ENCODE data around the gene GALR1.

DNA sequence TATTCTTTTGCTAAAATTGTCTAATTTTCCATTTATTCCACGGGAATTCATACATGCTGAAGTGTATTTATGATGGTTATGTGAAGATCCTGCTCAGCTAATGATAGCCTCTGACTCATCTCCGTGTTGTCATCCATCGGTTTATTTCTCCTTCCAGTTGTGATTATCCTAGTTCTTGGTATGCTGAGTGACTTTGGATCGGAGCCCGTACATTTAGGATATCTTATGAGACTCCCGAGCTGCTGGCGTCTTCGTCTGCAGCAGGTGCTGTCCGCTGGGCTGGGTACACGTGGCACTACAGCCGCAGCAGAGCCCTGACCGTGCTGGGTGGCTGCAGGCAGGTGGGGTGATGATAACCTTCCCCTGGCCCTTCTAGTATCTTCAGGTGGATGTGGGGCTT is 40.1 kb upstream of the GALR1 start:
- TF ChIP-seq CTCF (IDR thresholded peaks at IDR 0.05; ENCODE audit: borderline replicate concordance, extremely low read depth, low read length, poor library complexity, severe bottlenecking): no peak
- no peak for TF ChIP-seq EZH2 (IDR thresholded peaks at IDR 0.05; ENCODE audit: borderline replicate concordance, low read depth, low read length, severe bottlenecking)
